Upper lobe of left lung (tissue), 6 donors: ENCODE data around the gene MOV10L1. TPM values are rescaled to one million over a fixed set of nuclear protein-coding genes. Genes with fewer than 3 reads are reported as not detected.

Source experiments
- ATAC-seq, 2 donors: fragments of 200-7000 bp; cut with Tn5 transposase; one replicate each; pipeline ENCODE4 v1.9.1; 2022; ENCODE audit warnings: mild to moderate bottlenecking in 2 of 2, moderate library complexity in 2 of 2; ENCODE audit not compliant: low FRiP score in 2 of 2
- DNase-seq, 2 donors: peaks; one replicate each; pipeline ENCODE4 v3.0.0-alpha.2; 2019 to 2020
- H3K27ac ChIP-seq, 4 donors: fragments of 200-600 bp; sonication (generic); one replicate each; pipeline ENCODE4 v1.5.1; 2016 to 2019
- H3K27me3 ChIP-seq, 4 donors: fragments of 200-600 bp; sonication (generic); one replicate each; pipeline ENCODE4 v1.5.1; 2017 to 2019
- H3K36me3 ChIP-seq, 4 donors: fragments of 200-600 bp; sonication (generic); one replicate each; pipeline ENCODE4 v1.5.1; 2016 to 2019
- H3K4me1 ChIP-seq, 4 donors: fragments of 200-600 bp; sonication (generic); one replicate each; pipeline ENCODE4 v1.5.1; 2018 to 2019
- H3K4me3 ChIP-seq, 4 donors: fragments of 200-600 bp; sonication (generic); one replicate each; pipeline ENCODE4 v1.5.1; 2017 to 2019; ENCODE audit warnings: mild to moderate bottlenecking in 2 of 4, moderate library complexity in 1 of 4
- H3K9me3 ChIP-seq, 4 donors: fragments of 200-600 bp; sonication (generic); one replicate each; pipeline ENCODE4 v1.5.1; 2018 to 2019
- CTCF ChIP-seq, 6 experiments: fragments of 450-650 bp in 4 of 6; fragments of 200-600 bp in 2 of 6; sonication (generic) in 2 of 6; IDR thresholded peaks; one replicate each; pipeline ENCODE4 v1.5.1; 2016 to 2019; ENCODE audit warnings: antibody characterized with exemption in 6 of 6
- EP300 ChIP-seq, 4 donors: sonication (generic); formaldehyde crosslinking; IDR thresholded peaks; one replicate each; pipeline ENCODE4 v1.5.1; 2017; ENCODE audit warnings: antibody characterized with exemption in 4 of 4, control low read depth in 2 of 4
- POLR2A ChIP-seq, 4 donors: fragments of 450-650 bp; IDR thresholded peaks; one replicate each; pipeline ENCODE4 v1.5.1; 2016 to 2017; ENCODE audit warnings: antibody characterized with exemption in 4 of 4, mild to moderate bottlenecking in 2 of 4
- POLR2AphosphoS5 ChIP-seq, 2 donors: sonication (generic); formaldehyde crosslinking; IDR thresholded peaks; one replicate each; pipeline ENCODE4 v1.5.1; 2017; ENCODE audit warnings: antibody characterized with exemption in 2 of 2
- WGBS, 2 donors: methylation state at CpG; one replicate each; pipeline ENCODE4 v1.1.5; 2017 to 2018; 5-methylcytosine and 5-hydroxymethylcytosine counted together
- total RNA-seq, 6 donors: library from RNA; depleted of rRNA in 4 of 6; stranded (reverse); fragments of >200 nt in 4 of 6; gene quantifications; one replicate each; pipeline versions ENCODE4 v1.1.0 to v1.2.1, GENCODE V29; 2016 to 2021
- donor health status: DM: no; HTN: no; CAD: no; lungs with moderate emphysema.
- donor health status: DM: no; HTN: yes; CAD: no; lungs with severe emphysema.

Gene MOV10L1
- total RNA-seq, 6 donors from 2014 or later, result 0.47 to 3.1 (median 1.8) TPM; not detected in 1

- 89 to 91% methylated on average over 14 to 27 of the region's 28 CpGs for WGBS, 2 donors
- no peak overlapping the region for H3K4me3 ChIP-seq
- TF ChIP-seq POLR2A (IDR thresholded peaks at IDR 0.05), result no peak
- TF ChIP-seq EP300 (IDR thresholded peaks at IDR 0.05), result no peak
- no peak for TF ChIP-seq POLR2AphosphoS5 (IDR thresholded peaks at IDR 0.05)
- TF ChIP-seq CTCF (IDR thresholded peaks at IDR 0.05), result no peak
- no peaks in the 10 kb centered on the region for H3K36me3 ChIP-seq
- ATAC-seq (peak in 1 of 2 donors; percentile 11), DNase-seq (no peak)
- H3K9me3 ChIP-seq, result no peaks in the 10 kb centered on the region
- H3K4me1 ChIP-seq, result no peaks in the 10 kb centered on the region
- H3K27me3 ChIP-seq, result no peaks in the 10 kb centered on the region
- no peak overlapping the region for H3K27ac ChIP-seq
Measured at GRCh38 chr22:50072714-50073538, 16.9 kb upstream of the MOV10L1 start.

- no peaks in the 10 kb centered on the region for H3K9me3 ChIP-seq
- no peaks in the 10 kb centered on the region for H3K27me3 ChIP-seq
- no peak for TF ChIP-seq POLR2AphosphoS5 (IDR thresholded peaks at IDR 0.05)
- TF ChIP-seq CTCF (IDR thresholded peaks at IDR 0.05), result no peak
- no peak for TF ChIP-seq POLR2A (IDR thresholded peaks at IDR 0.05)
- no peak for TF ChIP-seq EP300 (IDR thresholded peaks at IDR 0.05)
- no peaks in the 10 kb centered on the region for H3K36me3 ChIP-seq
- ATAC-seq, result no peak
- H3K4me1 ChIP-seq, result no peaks in the 10 kb centered on the region
- 88 to 89% methylated on average over 10 to 17 of the region's 17 CpGs for WGBS, 2 donors
- H3K4me3 ChIP-seq, result no peak overlapping the region
- DNase-seq, result peak in 1 of 2 donors; percentile 56
- H3K27ac ChIP-seq, result no peak overlapping the region
Measured at GRCh38 chr22:50074056-50074455, 15.8 kb upstream of the MOV10L1 start.

- no peak overlapping the region for H3K27ac ChIP-seq
- TF ChIP-seq POLR2AphosphoS5 (IDR thresholded peaks at IDR 0.05) (no peak), EP300 (IDR thresholded peaks at IDR 0.05) (no peak), POLR2A (IDR thresholded peaks at IDR 0.05) (no peak), CTCF (IDR thresholded peaks at IDR 0.05) (no peak)
- no peak for ATAC-seq
- no peaks in the 10 kb centered on the region for H3K4me1 ChIP-seq
- H3K9me3 ChIP-seq, result no peaks in the 10 kb centered on the region
- no peaks in the 10 kb centered on the region for H3K36me3 ChIP-seq
- H3K4me3 ChIP-seq, result no peak overlapping the region
- 76 to 79% methylated on average over 27 to 32 of the region's 32 CpGs for WGBS, 2 donors
- no peaks in the 10 kb centered on the region for H3K27me3 ChIP-seq
- DNase-seq, result no peak
Measured at GRCh38 chr22:50074551-50075530, 15.0 kb upstream of the MOV10L1 start.

DNA sequence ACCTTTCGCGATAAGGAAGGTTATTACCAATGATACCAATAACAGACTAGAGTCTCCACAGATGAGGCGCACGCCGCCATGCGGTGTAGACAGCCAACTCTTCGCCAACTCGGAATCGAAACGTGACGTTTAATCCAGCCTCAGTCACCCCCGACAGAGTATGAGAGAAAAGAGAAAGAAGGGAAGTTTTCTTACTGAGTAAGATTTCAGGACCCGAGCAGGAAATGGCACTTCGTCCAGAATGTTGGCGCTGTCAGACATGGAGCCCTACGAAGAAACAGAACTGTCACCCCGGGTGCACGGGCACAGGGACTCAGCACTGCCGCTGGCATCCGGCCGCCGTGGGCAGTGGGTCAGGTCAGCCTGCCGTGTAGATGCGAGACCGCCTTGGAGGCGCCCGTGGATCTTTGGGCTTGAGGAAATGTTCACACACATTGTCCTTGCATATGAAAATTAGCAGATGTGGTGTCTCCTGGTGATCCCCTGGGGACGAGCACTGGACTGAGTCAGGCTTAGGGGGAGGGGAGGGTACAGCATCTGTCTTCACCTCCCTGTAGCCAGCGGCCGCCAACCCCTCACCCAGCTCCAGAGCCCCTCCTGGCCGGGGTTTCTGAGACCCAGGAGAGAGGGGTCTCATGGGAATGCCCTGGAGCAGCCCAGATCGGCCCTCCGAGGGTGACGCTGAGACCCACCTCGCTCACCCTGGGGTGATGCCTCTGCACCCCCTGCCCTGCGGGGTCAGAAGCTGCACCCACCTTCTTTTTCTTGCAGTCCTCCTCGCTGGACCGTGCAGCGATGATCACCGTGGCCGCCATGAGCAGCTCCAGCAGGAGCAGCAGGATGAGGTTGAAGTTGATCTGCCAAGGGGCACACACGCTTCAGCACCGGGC lies 12.9 kb upstream of the MOV10L1 start:
- Histone ChIP-seq H3K4me1 (no peaks in the 10 kb centered on the region), H3K36me3 (no peaks in the 10 kb centered on the region), H3K4me3 (no peak overlapping the region), H3K27ac (no peak overlapping the region), H3K27me3 (no peaks in the 10 kb centered on the region), H3K9me3 (no peaks in the 10 kb centered on the region)
- peak in 1 of 2 donors; percentile 64 for DNase-seq
- no peak for ATAC-seq
- 82 to 87% methylated on average over 42 to 43 of the region's 43 CpGs for WGBS, 2 donors
- no peak for TF ChIP-seq POLR2AphosphoS5 (IDR thresholded peaks at IDR 0.05)
- no peak for TF ChIP-seq CTCF (IDR thresholded peaks at IDR 0.05)
- no peak for TF ChIP-seq EP300 (IDR thresholded peaks at IDR 0.05)
- no peak for TF ChIP-seq POLR2A (IDR thresholded peaks at IDR 0.05)
